Stimulated activated CD8-positive, alpha-beta memory T cell treated with anti-CD3 and anti-CD28 coated beads, Interleukin-2, amount 100 ng/mL, for 1 hour (primary cell): ENCODE results near the gene PTCD1.
"Not testable (repeated sequence)": the region's sequence is repeated elsewhere in the genome, so short reads cannot be mapped to it uniquely, and the experiment has no call there.

ENCODE experiments used
- DNase-seq, 2 donors: peaks; one replicate each; pipeline ENCODE4 v3.0.0-alpha.2; 2020; ENCODE audit warnings: low read depth in 2 of 2

PTCD1 gene

GRCh38 chr7:99451936-99452335, 13.3 kb upstream of the PTCD1 start:
- no peak for DNase-seq

GRCh38 chr7:99449326-99449725, 10.7 kb upstream of the PTCD1 start:
- DNase-seq, result no peak

DNA sequence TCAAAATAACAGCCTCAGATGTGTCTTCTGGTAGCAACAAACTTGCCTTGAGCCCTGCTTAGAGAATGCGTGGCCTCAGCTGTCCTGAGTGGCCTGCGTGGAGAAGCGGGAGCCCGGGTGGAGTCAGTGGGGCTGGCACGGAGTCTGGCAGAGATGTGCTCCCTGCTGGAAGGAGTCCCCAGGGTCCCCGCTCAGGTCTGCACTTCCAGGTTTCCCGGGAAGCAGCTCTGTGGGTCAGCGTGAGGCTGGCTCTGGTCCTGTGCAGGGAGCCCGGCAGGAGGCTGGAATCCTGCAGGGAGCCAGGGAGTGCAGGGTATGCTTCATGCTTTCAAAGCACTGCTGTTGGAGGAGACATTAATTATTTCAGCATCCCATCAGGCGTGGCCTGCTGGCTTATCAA, 10.3 kb upstream of the PTCD1 start:
- DNase-seq, result no peak

GRCh38 chr7:99447943-99448342, 9.3 kb upstream of the PTCD1 start:
- DNase-seq, result no peak

- no peak for DNase-seq
These were observed 7.5 kb upstream of the PTCD1 start for GRCh38 chr7:99446096-99446495.

DNA sequence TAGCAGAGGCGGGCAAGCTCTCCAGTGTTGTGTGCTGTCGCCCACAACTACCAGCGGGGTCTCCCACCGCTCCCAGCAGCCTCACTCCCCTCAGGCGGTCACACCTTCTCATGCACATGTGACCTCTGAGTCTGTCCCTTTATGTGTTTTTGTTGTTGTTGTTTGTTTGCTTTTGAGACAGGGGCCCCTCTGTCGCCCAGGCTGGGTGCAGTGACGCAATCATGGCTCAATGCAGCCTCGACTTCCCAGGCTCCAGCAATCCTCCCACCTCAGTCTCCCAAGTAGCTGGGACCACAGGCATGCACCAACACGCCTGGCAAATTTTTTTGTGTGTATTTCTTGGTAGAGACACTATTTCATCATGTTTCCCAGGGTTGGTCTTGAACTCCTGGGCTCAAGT, 1.6 kb upstream of the PTCD1 start:
- no peak for DNase-seq

DNA sequence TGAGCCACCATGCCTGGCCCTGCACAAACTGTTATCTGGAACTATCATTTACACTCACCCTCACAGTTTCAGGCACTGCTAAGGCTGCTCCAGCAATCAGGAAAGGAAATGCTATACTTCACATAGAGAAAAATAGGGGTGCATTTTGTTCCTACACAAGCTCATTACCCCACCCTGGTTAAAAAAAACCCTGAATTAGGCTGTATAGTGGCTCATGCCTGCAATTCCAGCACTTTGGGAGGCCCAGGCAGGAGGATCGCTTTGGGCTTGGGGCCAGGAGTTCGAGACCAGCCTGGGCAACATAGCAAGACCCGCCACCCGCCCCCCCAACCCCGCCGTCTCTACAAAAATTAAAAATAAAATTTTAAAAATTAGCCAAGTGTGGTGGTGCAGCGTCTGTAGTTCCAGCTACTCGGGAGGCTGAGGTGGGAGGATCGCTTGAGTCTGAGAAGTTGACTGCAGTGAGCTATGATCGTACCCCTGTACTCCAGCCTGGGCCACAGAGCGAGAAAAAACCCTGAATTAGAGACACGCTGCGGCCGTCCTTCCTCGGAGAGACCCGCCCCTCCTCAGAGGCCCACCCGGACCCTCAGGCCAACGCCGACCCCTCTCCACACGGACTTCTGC, 539 bp downstream of the PTCD1 start:
- DNase-seq, result no peak

DNA sequence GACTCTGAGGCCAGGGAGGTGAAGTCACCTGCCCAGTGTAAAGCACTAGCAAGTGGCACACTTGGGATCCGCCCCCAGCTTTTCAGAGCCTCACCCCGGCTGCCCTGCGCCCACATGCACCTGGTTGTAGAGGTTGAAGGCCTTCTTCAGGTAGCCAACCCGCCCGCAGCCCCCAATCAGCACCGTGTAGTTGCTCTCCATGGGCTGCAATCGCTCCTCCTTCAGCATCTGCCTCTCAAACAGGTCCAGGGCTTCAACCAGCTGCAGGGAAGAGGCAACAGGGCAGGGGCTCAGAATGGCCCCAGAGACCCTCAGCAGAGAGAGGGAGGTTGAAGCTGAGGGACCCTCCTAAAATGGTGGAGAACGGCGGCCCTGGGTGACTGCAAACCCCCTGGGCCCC, 5.4 kb downstream of the PTCD1 start:
- no peak for DNase-seq

DNA sequence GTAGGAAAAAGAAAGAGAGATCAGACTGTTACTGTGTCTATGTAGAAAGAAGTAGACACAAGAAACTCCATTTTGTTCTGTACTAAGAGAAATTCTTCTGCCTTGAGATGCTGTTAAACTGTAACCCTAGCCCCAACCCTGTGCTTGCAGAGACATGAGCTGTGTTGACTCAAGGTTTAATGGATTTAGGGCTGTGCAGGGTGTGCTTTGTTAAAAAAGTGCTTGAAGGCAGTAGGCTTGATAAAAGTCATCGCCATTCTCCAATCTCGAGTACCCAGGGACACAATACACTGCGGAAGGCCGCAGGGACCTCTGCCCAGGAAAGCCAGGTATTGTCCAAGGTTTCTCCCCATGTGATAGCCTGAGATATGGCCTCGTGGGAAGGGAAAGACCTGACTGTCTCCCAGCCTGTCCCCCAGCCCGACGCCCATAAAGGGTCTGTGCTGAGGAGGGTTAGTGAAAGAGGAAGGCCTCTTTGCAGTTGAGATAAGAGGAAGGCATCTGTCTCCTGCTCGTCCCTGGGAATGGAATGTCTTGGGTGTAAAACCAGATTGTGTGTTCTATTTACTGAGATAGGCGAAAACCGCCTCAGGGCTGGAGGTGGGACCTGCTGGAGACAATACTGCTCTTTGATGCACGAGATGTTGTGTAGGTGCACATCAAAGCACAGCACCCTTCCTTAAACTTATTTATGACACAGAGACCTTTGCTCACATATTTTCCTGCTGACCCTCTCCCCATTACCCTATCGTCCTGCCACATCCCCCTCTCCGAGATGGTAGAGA, 6.7 kb downstream of the PTCD1 start:
- not testable (repeated sequence) for DNase-seq

DNA sequence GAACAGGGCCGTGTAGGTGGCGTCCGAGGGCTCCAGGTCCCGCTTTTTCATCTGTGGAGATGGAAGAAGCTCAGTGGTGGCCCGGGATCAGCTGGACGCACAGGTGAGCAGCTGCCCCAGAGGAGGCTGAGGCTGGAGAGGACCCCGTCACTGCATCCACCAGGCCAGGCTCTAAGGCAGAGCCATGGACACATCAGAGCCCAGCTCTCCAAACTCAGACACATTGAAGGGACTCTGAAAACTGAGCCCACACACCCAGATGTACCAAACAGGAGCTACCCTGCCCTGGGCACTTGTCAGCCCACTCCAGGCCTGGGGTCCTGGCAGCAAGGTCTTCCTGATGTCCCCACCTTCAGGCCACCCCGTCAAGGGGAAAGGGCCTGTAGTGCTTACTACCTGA, 8.8 kb downstream of the PTCD1 start:
- DNase-seq, result no peak

DNA sequence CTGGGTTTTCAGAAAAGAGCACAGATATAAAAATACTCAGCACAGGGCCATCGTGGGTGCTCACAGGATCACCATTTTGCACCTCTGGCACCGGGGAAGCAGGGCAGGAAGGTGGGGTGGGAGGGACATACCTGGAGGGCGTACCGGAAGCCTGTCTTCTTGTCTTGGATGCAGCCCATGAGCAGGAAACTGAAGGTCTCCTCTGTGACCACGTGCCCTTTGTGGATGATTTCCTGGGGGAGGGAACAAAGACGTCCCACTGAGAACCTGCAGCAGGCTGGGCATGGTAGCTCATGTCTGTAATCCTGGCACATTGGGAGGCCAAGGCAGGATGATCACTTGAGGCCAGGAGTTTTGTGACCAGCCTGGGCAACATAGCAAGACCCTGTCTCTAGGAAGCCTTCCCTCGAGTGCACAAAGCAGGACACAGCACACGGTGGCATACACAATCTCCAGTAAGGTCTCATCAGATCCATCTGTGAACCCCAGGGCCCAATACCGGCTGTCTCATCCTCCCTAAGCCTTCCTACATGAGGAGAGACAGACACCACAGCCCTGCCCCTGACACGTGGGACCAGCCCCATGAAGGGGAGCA, 9.5 kb downstream of the PTCD1 start:
- DNase-seq, result no peak

- no peak for DNase-seq
These were observed 13.5 kb downstream of the PTCD1 start for GRCh38 chr7:99424932-99425730.

- no peak for DNase-seq
These were observed 16.0 kb downstream of the PTCD1 start for GRCh38 chr7:99422625-99423024.

GRCh38 chr7:99422186-99422585, 16.4 kb downstream of the PTCD1 start:
- no peak for DNase-seq

GRCh38 chr7:99420986-99421385, 17.6 kb downstream of the PTCD1 start:
- DNase-seq, result no peak

- no peak for DNase-seq
These were observed 18.4 kb downstream of the PTCD1 start for GRCh38 chr7:99420213-99420612.

DNA sequence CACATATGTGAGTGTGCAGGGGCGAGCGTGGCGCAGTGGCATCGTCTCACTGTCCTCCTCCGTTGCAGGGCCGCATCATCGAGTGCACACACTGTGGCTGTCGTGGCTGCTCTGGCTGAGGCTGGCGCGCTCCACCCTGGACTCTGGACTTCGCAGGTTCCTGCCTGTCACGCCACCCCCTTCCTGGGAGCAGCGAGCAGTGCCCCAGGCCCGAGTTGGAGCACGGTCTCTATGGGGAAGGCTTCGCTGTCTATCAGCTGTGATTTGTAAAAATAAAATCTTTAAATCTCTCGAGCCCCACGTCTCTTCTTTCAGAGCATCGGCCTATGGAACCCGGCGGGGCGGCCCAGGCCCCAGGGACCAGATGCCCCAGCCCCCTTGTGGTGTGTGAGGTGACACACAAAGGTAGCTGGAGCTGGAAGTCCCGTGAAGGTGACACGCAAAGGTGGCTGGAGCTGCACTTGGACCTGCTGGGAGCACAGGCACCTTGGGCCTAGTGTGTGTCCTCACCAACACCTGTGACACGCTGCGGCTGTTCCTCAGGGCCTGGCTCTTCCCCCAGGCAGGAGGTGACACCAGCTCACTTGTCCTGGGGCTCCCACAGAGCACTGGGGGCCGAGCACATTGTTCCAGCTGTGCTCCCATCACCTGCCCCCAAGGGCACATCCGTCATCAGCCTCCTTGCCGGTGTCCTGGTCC, 19.1 kb downstream of the PTCD1 start:
- DNase-seq, result no peak

DNA sequence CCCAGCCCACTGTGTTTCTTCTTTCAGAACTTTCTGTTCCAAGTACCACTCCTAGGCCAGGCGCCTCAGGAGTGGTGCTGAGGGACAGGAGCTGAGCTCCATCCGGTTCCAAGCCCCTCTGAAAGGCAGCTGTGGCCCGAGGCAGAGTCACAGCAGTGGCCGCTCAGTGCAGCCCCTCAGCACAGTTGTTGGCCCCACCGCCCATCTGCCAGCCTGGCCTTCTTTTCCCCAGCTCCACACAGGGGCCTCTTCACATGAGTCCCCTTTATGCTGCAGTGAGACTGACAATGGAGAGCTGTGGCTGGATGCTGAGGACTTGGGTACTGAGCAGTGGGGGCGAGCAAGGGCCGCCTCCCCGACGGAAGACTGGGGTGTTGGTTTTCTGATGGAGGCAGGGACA, 20.3 kb downstream of the PTCD1 start:
- no peak for DNase-seq

- not testable (repeated sequence) for DNase-seq
These were observed 23.0 kb downstream of the PTCD1 start for GRCh38 chr7:99415513-99416127.

DNA sequence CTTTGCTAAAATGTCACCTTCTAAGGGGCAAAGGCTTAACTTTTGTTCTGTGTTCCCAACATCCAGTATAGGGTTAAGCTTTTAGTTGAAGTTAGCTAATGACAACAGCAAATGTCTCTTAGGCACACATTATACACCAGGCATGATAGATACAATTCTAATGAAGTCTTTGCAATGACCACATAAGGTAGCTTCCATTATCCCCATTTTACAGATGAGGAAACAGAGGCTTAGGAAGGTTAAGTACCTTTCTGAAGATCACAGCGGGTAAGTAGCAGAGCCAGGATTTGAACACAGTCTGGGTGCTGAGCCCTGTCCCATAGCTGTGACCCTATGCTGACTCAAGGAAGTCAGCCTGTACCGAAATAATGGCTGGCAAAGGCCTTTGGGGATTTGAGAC, 28.0 kb downstream of the PTCD1 start:
- DNase-seq, result no peak

GRCh38 chr7:99409806-99410205, 28.8 kb downstream of the PTCD1 start:
- no peak for DNase-seq
